Peyer's patch (tissue), 4 donors: Measurements from ENCODE around the gene RNF41. TPM values are rescaled to one million over a fixed set of nuclear protein-coding genes. Genes with fewer than 3 reads are reported as not detected.

Source experiments
- DNase-seq, 3 donors: peaks; one replicate each; pipeline ENCODE4 v3.0.0-alpha.2; 2017 to 2019
- H3K27ac ChIP-seq, 4 donors: fragments of 200-600 bp; sonication (generic); one replicate each; pipeline ENCODE4 v1.5.1; 2016 to 2019
- H3K27me3 ChIP-seq, 2 donors: fragments of 200-600 bp; sonication (generic); one replicate each; pipeline ENCODE4 v1.5.1; 2019
- H3K36me3 ChIP-seq, 3 donors: fragments of 200-600 bp; sonication (generic); one replicate each; pipeline ENCODE4 v1.5.1; 2016 to 2019
- H3K4me1 ChIP-seq, 4 donors: fragments of 200-600 bp; sonication (generic); one replicate each; pipeline ENCODE4 v1.5.1; 2016 to 2019
- H3K4me3 ChIP-seq, 4 donors: fragments of 200-600 bp; sonication (generic); 1 replicate in 3 of 4; 2 replicates in 1 of 4; pipeline ENCODE4 v1.5.1; 2016 to 2019; ENCODE audit warnings: mild to moderate bottlenecking in 1 of 4
- H3K9me3 ChIP-seq, 4 donors: fragments of 200-600 bp; sonication (generic); one replicate each; pipeline ENCODE4 v1.5.1; 2016 to 2019; ENCODE audit warnings: mild to moderate bottlenecking in 1 of 4
- CTCF ChIP-seq, 6 experiments: fragments of 450-650 bp in 4 of 6; fragments of 200-600 bp in 2 of 6; sonication (generic) in 1 of 6; IDR thresholded peaks; one replicate each; pipeline ENCODE4 v1.5.1; 2017 to 2019; ENCODE audit warnings: antibody characterized with exemption in 6 of 6, mild to moderate bottlenecking in 3 of 6, moderate library complexity in 1 of 6
- POLR2A ChIP-seq, 2 donors: fragments of 450-650 bp; IDR thresholded peaks; one replicate each; pipeline ENCODE4 v1.5.1; 2017; ENCODE audit warnings: antibody characterized with exemption in 2 of 2, mild to moderate bottlenecking in 2 of 2, moderate library complexity in 2 of 2
- total RNA-seq, 4 donors: library from RNA; depleted of rRNA; stranded (reverse); fragments of >200 nt; gene quantifications; one replicate each; pipeline ENCODE4 v1.1.0, GENCODE V29; 2016

Gene RNF41
- total RNA-seq, 4 donors from 2014 or later = 23.8 to 52.0 (median 37.6) TPM

- no peaks in the 10 kb centered on the region for H3K9me3 ChIP-seq
- H3K4me1 ChIP-seq = no peaks in the 10 kb centered on the region
- peaks cover 0 to 92% (median 0%) of the 10 kb centered on the region in 3 donors for H3K36me3 ChIP-seq
- DNase-seq = no peak
- no peak overlapping the region for H3K4me3 ChIP-seq
- no peaks in the 10 kb centered on the region for H3K27me3 ChIP-seq
- no peak for TF ChIP-seq CTCF (IDR thresholded peaks at IDR 0.05)
- TF ChIP-seq POLR2A (IDR thresholded peaks at IDR 0.05) = no peak
- H3K27ac ChIP-seq = no peak overlapping the region
Observed at GRCh38 chr12:56242986-56243385, 21.3 kb upstream of the RNF41 start.

DNA sequence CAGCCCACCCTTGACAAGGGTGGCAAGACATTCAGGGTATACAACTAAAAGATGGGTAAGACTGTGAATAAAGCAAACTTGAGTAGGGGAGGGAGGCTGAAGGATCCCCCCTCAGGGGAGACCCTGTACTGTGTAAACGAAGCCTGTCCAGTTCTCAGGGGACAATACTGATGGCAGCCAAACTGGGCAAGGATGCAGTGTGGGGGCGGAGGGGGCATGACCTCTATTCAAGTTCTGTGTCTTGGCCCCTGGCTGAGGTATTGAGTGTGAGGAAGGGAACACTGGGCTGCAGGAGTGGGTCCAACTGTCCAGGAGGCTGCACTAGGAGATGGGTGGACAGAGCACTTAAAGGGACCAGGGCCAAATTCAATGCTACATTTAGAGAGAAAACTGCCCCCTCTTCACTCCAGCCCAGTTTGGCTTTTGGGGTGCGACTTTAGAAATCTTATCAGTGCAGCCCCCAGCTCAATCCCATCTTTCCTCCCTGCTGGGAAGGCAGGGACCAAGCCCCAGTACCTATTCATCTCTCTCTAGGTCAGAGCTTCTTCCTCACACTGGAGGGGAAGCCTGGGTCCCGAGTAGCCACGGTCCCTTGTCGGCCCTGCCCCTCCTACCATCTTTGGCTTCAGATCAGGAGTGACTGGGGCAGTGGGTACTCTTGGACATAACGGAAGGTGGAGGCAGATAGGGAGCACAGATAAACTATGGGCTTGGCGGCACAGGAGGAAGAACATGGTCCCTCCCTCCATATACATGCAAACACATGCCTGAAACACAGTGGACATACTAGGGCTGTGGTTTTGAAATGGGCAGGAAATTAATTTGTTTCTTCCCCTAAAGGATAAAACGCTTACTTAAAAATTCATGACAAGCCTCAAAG, 19.9 kb upstream of the RNF41 start:
- no peaks in the 10 kb centered on the region for H3K27me3 ChIP-seq
- no peak for DNase-seq
- no peaks in the 10 kb centered on the region for H3K4me1 ChIP-seq
- H3K9me3 ChIP-seq = no peaks in the 10 kb centered on the region
- no peak for TF ChIP-seq CTCF (IDR thresholded peaks at IDR 0.05)
- TF ChIP-seq POLR2A (IDR thresholded peaks at IDR 0.05) = no peak
- H3K4me3 ChIP-seq = no peak overlapping the region
- H3K27ac ChIP-seq = no peak overlapping the region
- peaks cover 0 to 90% (median 0%) of the 10 kb centered on the region in 3 donors for H3K36me3 ChIP-seq

GRCh38 chr12:56237552-56237951, 15.8 kb upstream of the RNF41 start:
- H3K4me3 ChIP-seq = no peak overlapping the region
- no peaks in the 10 kb centered on the region for H3K27me3 ChIP-seq
- no peaks in the 10 kb centered on the region for H3K9me3 ChIP-seq
- DNase-seq = no peak
- H3K4me1 ChIP-seq = no peaks in the 10 kb centered on the region
- peaks cover 0 to 58% (median 0%) of the 10 kb centered on the region in 3 donors for H3K36me3 ChIP-seq
- H3K27ac ChIP-seq = no peak overlapping the region
- no peak for TF ChIP-seq POLR2A (IDR thresholded peaks at IDR 0.05)
- TF ChIP-seq CTCF (IDR thresholded peaks at IDR 0.05) = no peak

DNA sequence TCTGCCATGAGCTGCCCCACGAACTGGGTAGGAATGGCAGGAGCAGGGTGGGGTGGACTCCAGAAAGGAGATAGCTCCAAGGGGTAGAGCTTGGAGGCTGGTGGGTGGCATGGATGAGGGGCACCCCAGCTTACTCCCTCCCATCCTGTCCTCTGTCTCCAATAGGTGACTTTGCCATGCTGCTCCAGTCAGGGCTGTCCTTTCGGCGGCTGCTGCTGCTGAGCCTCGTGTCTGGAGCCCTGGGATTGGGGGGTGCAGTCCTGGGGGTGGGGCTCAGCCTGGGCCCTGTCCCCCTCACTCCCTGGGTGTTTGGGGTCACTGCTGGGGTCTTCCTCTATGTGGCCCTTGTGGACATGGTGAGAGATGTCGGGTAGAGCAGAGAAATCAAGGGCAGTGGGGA, 15.3 kb upstream of the RNF41 start:
- Histone ChIP-seq H3K36me3 (peaks cover 0 to 52% (median 0%) of the 10 kb centered on the region in 3 donors), H3K27me3 (no peaks in the 10 kb centered on the region), H3K4me1 (no peaks in the 10 kb centered on the region), H3K27ac (no peak overlapping the region), H3K9me3 (no peaks in the 10 kb centered on the region), H3K4me3 (no peak overlapping the region)
- DNase-seq = no peak
- TF ChIP-seq CTCF (IDR thresholded peaks at IDR 0.05) (no peak), POLR2A (IDR thresholded peaks at IDR 0.05) (no peak)

GRCh38 chr12:56236091-56236490, 14.4 kb upstream of the RNF41 start:
- no peak overlapping the region for H3K4me3 ChIP-seq
- H3K27me3 ChIP-seq = no peaks in the 10 kb centered on the region
- no peak for TF ChIP-seq CTCF (IDR thresholded peaks at IDR 0.05)
- no peak for TF ChIP-seq POLR2A (IDR thresholded peaks at IDR 0.05)
- H3K4me1 ChIP-seq = no peaks in the 10 kb centered on the region
- H3K27ac ChIP-seq = no peak overlapping the region
- H3K36me3 ChIP-seq = peaks cover 0 to 43% (median 0%) of the 10 kb centered on the region in 3 donors
- DNase-seq = no peak
- no peaks in the 10 kb centered on the region for H3K9me3 ChIP-seq
